Activated CD4-positive, alpha-beta T cell treated with anti-CD3 and anti-CD28 coated beads, Interleukin-2, amount 50 U/mL, for 24 hours (primary cell): Measurements from ENCODE around the gene HSPB2.
A peak's percentile ranks its signal among the peaks of the same experiment; 100 is the strongest.
"Not testable (repeated sequence)": the region's sequence is repeated elsewhere in the genome, so short reads cannot be mapped to it uniquely, and the experiment has no call there.

ENCODE experiments used
- DNase-seq, 2 donors: peaks; one replicate each; pipeline ENCODE4 v3.0.0-alpha.2; 2020; ENCODE audit warnings: low read depth in 1 of 2, low spot score in 1 of 2

The HSPB2 gene

GRCh38 chr11:111913031-111913861 lies 712 bp downstream of the HSPB2 start:
- DNase-seq = no peak

DNA sequence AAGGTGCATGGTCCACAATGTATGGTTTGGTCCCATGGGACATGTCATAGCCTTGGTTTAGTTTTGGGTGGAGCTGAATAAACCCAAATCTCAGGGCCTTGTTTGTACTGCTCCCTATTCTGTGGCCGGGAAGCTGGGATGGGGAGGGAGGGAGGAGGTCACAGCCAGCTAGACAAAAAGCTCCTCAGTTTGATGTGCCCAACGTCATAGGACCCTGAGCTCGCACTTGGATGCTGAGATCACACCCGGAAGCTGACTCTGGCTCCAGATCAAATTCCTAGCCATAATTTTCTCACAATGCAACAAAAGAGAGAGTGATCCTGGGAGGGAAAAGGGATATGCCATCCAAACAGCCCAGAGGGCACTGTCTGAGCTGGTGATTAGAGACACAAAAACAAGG lies 1.5 kb downstream of the HSPB2 start:
- no peak for DNase-seq

- DNase-seq = no peak
These were observed 4.2 kb downstream of the HSPB2 start for GRCh38 chr11:111916768-111917167.

DNA sequence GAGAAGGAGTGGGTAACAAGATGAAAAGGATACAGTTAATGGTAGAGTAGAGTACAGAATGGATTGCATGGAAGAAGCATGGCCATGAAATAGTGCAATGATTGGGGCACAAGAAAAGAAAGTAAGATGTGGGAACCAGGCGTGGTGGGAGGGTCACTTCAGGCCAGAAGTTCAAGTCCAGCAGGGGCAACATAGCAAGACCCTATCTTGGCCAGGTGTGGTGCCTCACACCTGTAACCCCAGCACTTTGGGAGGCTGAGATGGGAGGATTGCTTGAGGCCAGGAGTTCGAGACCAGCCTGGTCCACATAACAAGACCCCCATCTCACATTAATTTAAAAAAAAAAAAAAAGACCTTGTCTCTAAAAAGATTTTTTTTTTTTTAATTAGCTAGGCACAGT lies 4.8 kb downstream of the HSPB2 start:
- DNase-seq = no peak

- DNase-seq = no peak
These were observed 5.3 kb downstream of the HSPB2 start for GRCh38 chr11:111917788-111918187.

DNA sequence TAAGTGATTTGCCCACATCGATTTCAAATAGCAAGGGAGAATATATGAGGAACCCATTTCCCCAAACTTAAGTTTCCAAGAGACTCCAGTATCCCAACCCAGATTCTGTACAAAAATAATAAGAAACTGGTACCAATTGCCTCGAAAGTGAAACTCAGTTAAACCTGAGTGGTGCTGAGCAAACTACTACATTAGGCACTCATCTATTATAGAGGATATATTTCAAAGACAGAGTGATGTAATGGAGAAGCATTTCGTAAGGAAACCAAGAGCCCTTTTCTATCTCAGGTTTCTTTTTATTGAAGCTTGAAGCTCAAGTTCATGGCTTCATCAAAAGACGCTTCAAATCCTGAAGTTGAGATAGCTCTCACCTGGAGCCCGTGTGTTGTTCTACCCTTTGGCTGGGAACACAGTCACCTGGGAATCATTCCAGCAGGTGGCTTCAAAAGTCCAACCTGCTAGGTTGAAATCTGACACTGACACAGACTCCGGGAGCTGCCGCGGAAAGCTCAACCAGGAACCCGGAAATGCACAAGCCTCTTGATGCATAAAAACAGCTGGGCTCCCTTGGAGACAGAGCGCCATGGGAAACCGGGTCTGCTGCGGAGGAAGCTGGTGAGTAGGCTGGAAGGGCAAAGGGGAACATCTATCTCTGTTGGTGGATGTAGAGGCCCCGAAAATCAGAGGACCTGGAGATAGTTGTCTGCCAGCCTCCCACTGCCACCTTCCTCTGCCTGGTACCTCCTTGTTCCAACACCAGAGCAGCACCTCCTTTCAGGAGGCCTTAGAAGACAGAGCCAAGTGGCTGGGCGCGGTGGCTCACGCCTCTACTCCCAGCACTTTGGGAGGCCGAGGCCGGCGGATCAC lies 6.1 kb downstream of the HSPB2 start, which contains the start of gene C11orf52:
TSS of gene C11orf52 (plus strand) at position 524 of the 867 bp plus-strand sequence. CDS start at position 584, 60 bp downstream.
- no peak for DNase-seq

DNA sequence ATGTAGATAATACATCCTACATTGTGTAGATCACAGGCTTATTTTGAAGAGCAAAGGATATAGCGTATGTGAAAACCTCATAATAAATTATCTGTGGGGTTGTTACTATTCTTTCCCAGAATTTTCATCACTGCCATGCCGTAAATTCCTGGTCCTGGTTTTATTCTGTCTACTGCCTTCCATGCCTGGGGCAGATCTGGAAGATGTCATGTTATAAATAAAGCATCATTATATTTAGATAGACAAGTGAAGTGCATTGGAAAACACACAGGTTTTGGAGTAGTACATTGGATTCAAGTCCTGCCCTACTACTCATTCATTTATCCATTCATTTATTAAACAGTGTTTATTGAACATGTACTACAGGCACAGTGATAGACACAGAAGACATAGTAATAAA lies 8.4 kb downstream of the HSPB2 start:
- DNase-seq = no peak

DNA sequence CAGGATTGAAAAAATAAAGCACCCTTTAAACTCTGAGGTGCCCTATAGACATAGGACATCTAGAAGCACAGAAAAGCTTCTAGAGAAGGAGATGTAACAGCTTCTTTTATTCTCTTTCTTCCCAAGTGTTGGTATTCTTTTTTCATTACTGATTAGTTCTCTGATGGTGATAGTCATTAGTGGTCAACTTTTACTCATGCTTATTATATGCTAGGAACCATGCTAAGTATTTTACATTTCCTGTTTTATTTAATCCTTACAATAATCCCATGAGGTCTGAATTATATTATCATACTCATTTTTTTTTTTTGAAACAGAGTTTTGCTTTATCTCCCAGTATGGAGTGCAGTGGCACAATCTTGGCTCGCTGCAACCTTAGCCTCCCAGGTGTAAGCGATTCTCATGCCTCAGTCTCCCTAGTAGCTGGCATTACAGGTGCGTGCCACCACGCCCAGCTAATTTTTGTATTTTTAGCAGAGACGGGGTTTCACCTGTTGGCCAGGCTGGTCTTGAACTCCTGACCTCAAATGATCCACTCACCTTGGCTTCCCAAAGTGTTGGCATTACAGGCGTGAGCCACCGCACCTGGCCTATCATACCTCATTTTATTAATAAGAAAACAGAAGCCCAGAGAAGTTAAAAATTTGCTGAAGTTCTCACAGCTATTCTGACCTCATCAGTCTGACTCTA lies 9.2 kb downstream of the HSPB2 start:
- DNase-seq = no peak

DNA sequence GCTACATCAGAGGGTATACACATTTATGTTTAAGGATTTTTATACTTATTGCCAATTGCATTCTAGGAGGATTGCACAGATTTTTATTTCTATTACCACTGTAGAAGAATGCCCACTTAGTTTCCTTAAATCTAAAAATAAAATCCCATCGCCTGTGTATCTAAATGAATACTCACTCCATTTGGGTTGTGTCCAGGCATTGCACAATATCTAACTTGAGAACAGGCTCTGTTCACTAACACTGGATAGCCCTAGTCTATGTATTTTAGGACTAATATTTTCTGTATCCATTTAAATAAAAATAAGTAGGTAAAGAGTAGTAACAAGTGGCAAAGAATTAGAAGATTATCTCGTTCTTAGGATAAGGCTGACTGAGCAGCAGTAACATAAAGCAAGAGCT lies 10.3 kb downstream of the HSPB2 start:
- no peak for DNase-seq

DNA sequence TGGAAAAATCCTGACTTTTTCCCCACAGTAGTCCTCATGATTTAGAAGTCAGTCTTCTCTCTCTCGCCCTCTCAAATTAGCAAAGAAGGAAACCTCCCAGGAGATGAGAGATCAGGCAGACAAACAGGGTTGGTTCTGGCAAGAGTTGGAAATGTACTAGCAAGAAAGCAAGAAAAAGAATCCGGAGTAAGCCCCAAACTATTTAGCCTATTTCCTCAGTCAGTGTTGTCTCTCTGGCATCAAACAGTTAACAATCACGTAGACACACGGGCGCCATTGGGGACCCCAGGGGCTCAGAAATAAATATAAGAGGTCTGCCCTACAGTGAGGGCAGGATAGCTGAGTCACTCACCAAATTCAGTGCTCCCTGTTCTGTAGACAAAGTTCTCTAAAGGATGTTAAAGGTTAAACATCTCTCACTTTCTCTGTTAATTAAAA lies 10.8 kb downstream of the HSPB2 start:
- no peak for DNase-seq

DNA sequence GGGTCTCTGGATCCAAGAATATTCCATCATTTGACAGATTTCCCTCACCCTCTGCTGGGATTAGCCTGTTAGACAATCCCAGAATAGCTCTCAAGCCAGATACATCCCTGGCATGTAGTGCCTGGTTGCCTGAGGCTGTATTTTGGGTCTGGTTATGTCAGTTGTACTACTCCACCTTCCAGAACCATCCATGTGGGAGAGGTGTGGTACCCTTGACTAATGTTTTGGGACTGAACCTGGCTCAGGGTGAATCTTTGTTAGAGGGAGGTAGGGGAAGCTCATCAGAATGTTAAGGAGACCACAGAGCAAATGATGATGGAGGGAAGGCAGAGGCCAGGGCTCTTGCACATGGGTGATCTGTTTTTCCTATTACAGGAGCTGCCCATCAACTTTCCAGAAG lies 11.4 kb downstream of the HSPB2 start:
- DNase-seq = no peak

- no peak for DNase-seq
These were observed 13.4 kb downstream of the HSPB2 start for GRCh38 chr11:111925953-111926352.

DNA sequence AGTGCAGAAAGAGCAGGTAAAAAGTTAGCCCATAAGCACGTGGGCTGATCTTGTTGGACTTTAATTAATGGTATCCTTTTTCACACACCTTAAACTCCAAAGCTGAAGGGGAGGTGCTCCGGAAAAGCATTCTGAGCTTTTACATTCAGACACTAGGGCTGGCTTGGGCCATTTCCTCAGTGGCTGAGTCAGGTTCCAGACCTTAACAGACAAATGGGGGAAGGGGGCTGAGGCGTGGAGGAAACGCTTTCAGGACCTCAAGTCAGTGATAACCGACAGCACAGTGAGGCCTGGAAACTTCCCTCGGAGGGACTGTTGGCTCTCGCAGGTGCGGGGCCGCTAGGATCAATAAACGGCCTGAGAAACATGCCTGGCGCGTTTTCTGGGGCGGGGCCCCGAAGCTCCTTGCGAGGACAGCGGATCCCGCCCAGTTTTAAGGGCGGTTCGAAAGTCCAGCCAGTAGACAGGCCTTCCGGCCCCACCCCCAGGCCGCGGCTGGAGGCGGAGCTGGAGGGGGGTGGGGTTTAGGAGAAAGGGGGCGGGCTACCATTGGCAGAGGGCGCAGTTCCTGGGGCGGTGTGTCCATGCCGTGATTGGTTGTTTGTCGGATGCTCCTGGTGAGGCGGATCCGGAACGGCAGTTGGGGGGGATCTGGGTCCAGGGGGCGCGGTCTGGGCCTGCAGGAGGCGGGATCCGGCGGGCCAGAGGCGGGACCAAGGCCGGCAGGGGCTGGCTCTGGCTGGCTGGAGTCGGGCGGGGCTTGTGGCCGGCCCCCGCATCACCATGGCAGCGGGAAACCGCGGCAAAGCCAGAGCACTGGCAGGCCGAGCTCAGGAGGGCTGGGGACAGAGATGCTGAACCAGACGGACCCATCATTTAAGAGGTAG lies 14.2 kb downstream of the HSPB2 start:
- peak; percentile 88 to 92 for DNase-seq

DNA sequence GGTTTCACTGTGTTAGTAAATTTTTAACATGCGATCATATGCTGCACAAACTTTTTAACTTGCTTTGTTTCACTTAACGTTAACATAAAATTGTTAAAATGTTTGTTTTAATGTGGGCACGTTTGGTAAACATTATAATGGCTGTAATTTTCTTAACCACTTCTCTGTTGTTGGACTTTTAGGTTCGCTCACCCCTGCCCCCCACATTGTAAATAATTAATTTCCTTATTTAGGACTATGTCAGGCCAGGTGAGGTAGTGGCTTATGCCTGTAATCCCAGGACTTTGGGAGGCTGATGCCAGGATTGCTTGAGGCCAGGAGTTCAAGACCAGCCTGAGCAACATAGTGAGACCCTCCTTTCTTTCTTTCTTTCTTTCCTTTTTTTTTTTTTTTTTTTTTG lies 17.9 kb downstream of the HSPB2 start:
- no peak for DNase-seq

GRCh38 chr11:111932611-111932950 lies 20.0 kb downstream of the HSPB2 start:
- DNase-seq = no peak

- not testable (repeated sequence) for DNase-seq
These were observed 20.6 kb downstream of the HSPB2 start for GRCh38 chr11:111933176-111933575.

DNA sequence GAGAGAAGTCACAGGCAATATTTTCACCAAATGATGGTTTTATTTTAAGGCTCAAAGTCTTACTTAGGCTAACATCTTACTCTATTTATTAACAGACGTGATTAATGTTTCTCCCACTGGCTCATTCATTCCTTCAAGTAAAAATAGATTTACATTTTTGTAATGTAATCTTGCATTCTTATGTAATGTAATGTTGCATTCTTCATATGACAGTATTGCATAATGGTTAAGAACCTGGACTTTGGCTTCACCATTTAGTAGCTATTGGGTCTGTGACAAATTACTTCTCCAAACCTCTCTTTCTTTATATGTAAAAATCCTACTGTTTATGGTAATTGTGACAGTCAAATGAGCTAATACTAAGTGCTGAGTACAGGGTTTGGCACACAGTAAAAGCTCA lies 21.3 kb downstream of the HSPB2 start:
- no peak for DNase-seq

DNA sequence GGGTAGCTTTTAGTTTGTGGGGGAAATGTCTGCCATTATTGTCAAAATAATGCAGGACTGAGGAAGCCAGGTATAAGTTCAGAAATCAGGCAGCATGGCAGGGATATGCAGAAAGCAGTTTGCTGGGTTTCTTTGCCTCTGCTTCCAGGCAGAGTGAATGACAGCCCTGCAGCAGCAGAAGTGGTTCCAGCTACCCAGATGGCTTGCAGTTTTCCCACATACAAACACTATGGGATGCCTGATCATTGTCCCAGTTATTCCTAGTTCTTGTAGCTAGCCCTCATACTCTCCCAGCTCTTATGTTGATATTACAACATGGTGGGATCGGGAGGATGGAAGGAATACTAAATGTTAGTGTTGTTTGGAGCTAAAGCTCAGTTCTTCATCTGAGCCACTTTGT lies 21.8 kb downstream of the HSPB2 start:
- no peak for DNase-seq

- no peak for DNase-seq
These were observed 22.9 kb downstream of the HSPB2 start for GRCh38 chr11:111935317-111936039.

DNA sequence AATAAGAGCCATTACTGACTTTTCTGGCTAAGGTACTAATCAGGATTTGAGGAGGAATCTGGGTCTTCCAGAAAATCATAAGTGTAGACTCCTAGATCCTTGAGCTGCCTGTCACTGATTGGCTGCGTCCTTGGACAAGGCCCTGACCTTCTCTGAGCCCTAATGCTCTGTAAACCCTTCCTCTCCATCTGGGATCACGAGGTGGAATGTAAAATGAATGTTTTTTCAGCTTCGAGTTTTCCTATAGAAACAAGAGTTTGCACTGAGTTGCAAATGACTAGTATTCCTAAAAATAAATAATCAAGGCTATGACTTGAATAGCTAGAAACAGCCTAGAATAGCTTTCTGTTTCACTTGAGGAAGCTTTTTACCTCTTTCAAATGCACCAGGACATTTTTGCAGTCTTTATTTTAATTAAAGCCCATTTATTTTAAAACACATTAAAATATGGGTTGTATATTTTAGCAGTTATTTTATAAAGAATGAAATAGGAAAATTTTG lies 23.6 kb downstream of the HSPB2 start:
- no peak for DNase-seq
